Endothelial cell (in vitro differentiated cells): Measurements from ENCODE around the gene IL1RAPL1. TPM values are rescaled to one million over a fixed set of nuclear protein-coding genes. Genes with fewer than 3 reads are reported as not detected.

Source experiments
- DNase-seq: peaks from one replicate; pipeline ENCODE4 v3.0.0; 2021; ENCODE audit warnings: low spot score
- H3K27ac Mint-ChIP-seq: one replicate; pipeline ENCODE4 v1.8.0; 2021; ENCODE audit warnings: mixed read lengths, inconsistent platforms; ENCODE audit not compliant: unreplicated experiment
- H3K27me3 Mint-ChIP-seq: one replicate; pipeline ENCODE4 v1.8.0; 2021; ENCODE audit warnings: mild to moderate bottlenecking, moderate library complexity, mixed read lengths, inconsistent platforms; ENCODE audit not compliant: unreplicated experiment
- H3K36me3 Mint-ChIP-seq: one replicate; pipeline ENCODE4 v1.8.0; 2021; ENCODE audit warnings: mild to moderate bottlenecking, low read depth, mixed read lengths, inconsistent platforms; ENCODE audit not compliant: unreplicated experiment
- H3K4me1 Mint-ChIP-seq: one replicate; pipeline ENCODE4 v1.8.0; 2021; ENCODE audit warnings: mild to moderate bottlenecking, mixed read lengths, inconsistent platforms; ENCODE audit not compliant: unreplicated experiment
- H3K4me3 Mint-ChIP-seq: one replicate; pipeline ENCODE4 v1.8.0; 2021; ENCODE audit warnings: mild to moderate bottlenecking, mixed read lengths, inconsistent platforms; ENCODE audit not compliant: unreplicated experiment
- H3K9me3 Mint-ChIP-seq: one replicate; pipeline ENCODE4 v1.8.0; 2021; ENCODE audit warnings: mixed read lengths, inconsistent platforms; ENCODE audit not compliant: unreplicated experiment
- CTCF ChIP-seq: fragments of 200-600 bp; sonication (generic); IDR thresholded peaks from one replicate; pipeline ENCODE4 v1.5.0; 2021; ENCODE audit warnings: antibody characterized with exemption; ENCODE audit not compliant: unreplicated experiment
- total RNA-seq: library from RNA; stranded (reverse); fragmentation: NEBNext Ultra II Directional; extraction: Animal tissue kit (Norgen Biotek cat#: 25700); gene quantifications from one replicate; pipeline ENCODE4 v1.2.1, GENCODE V29; 2021; ENCODE audit not compliant: unreplicated experiment

The IL1RAPL1 gene
- total RNA-seq, 1 donor from 2014 or later: 0.18 TPM

DNA sequence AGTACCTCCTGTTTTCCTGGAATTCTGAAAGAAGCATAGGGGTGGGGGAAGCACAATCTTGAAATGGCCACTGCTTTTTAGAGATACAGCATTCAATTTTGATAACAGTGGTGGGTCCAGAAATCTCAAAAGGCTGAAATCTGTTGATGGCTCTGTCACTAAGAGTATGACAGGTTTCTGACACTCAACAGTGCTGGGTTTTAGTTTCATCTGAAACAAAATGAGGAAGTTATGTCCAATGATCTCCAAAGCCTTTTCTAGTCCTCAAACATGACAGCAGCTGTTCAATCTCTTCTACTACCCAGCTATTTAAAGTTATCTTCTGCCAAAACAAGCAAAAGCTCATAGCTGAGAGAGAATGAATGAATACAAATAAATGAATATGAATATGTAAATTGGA lies 110.5 kb downstream of the IL1RAPL1 start:
- Mint-ChIP-seq H3K27me3 (no peaks in the 10 kb centered on the region), H3K4me3 (no peak overlapping the region), H3K27ac (no peak overlapping the region), H3K4me1 (peaks cover 3% of the 10 kb centered on the region), H3K9me3 (no peaks in the 10 kb centered on the region), H3K36me3 (no peaks in the 10 kb centered on the region)
- DNase-seq: no peak
- TF ChIP-seq CTCF: no peak

DNA sequence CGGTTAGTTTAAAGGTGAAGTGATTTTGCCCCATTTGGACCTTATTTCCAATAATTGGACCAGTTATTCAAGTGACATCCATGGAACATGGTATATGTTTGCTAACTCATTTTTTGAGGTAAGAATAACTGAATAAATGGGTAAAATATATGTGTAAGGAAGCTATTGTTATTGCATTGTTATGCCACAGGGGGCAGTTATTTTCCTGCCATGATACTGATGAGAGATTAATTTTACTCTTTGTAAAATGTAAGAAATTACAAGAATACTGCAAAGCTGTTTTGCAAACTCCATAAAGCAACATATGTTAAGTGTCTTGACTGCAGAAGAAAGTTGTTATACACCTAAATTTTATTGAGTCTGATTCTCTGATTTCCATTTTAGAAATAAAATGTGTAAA lies 114.0 kb downstream of the IL1RAPL1 start:
- no peak for DNase-seq
- Mint-ChIP-seq H3K27ac (no peak overlapping the region), H3K9me3 (no peaks in the 10 kb centered on the region), H3K4me1 (no peaks in the 10 kb centered on the region), H3K36me3 (no peaks in the 10 kb centered on the region), H3K4me3 (no peak overlapping the region), H3K27me3 (no peaks in the 10 kb centered on the region)
- peak; percentile 45 for TF ChIP-seq CTCF

GRCh38 chrX:28706964-28707363 lies 119.7 kb downstream of the IL1RAPL1 start:
- DNase-seq: no peak
- Mint-ChIP-seq H3K27me3 (no peaks in the 10 kb centered on the region), H3K27ac (no peak overlapping the region), H3K4me3 (no peak overlapping the region), H3K36me3 (no peaks in the 10 kb centered on the region), H3K9me3 (no peaks in the 10 kb centered on the region), H3K4me1 (no peaks in the 10 kb centered on the region)
- no peak for TF ChIP-seq CTCF

DNA sequence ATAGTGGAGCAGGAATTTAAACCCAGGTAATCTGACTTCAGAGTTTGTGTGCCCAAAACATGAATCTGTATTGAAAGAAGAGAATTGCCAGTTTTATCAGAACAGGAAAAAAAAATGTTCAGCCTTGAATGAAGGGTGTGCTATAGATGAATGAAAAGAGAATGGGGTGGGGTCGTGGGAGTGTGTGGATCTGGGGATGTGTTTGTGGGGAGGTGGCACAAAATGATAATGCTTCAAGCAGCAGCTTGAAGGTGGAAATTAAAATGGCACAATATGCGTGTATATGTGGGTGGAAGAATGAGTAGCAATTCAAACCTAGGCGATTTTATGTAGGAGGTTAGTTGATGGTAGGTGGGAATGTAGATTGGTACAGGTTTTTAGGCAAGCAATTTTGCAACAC lies 122.2 kb downstream of the IL1RAPL1 start:
- TF ChIP-seq CTCF: no peak
- Mint-ChIP-seq H3K27me3 (no peaks in the 10 kb centered on the region), H3K9me3 (no peaks in the 10 kb centered on the region), H3K4me1 (no peaks in the 10 kb centered on the region), H3K27ac (no peak overlapping the region), H3K36me3 (no peaks in the 10 kb centered on the region), H3K4me3 (no peak overlapping the region)
- no peak for DNase-seq

DNA sequence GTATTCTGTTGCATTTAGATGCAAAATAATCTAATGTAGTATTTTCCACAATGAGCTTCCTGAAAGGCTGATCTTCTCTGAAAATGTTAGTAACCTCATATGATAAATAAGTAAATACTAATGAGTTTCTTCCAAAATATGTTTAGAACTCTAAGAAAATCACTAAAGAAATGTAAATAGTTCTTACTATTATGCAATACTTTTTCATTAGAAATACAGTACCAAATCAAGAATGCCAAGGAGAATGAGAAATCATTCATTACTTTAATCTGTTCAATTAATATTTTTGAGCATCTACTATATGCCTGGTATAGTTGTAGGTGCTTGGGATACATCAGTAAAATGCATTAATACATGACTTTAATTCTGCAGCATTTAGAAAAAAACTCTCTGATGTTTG lies 130.6 kb downstream of the IL1RAPL1 start:
- Mint-ChIP-seq H3K36me3 (no peaks in the 10 kb centered on the region), H3K9me3 (no peaks in the 10 kb centered on the region), H3K4me1 (no peaks in the 10 kb centered on the region), H3K4me3 (no peak overlapping the region), H3K27ac (no peak overlapping the region), H3K27me3 (peaks cover 3% of the 10 kb centered on the region)
- DNase-seq: no peak
- TF ChIP-seq CTCF: no peak
